ENCODE data around the gene CENPF.

The CENPF gene

GRCh38 chr1:214623430-214623829, 20.4 kb downstream of the CENPF start:
- DNase-seq (ENCODE audit: low read depth in 2 of 2): no peak

GRCh38 chr1:214632091-214632490, 29.1 kb downstream of the CENPF start:
- peak in 1 of 2 donors; percentile 4 for DNase-seq (ENCODE audit: low read depth in 2 of 2)

GRCh38 chr1:214633686-214634085, 30.7 kb downstream of the CENPF start:
- DNase-seq (ENCODE audit: low read depth in 2 of 2): no peak

GRCh38 chr1:214634267-214634666, 31.3 kb downstream of the CENPF start:
- DNase-seq (ENCODE audit: low read depth in 2 of 2): no peak

- no peak for DNase-seq (ENCODE audit: low read depth in 2 of 2)
Measured at GRCh38 chr1:214635086-214635485, 32.1 kb downstream of the CENPF start.

GRCh38 chr1:214635506-214635905, 32.5 kb downstream of the CENPF start:
- DNase-seq (ENCODE audit: low read depth in 2 of 2): no peak

GRCh38 chr1:214636436-214636835, 33.4 kb downstream of the CENPF start:
- DNase-seq (ENCODE audit: low read depth in 2 of 2): no peak

- no peak for DNase-seq (ENCODE audit: low read depth in 2 of 2)
Measured at GRCh38 chr1:214637125-214637524, 34.1 kb downstream of the CENPF start.

- peak in 1 of 2 donors; percentile 2 for DNase-seq (ENCODE audit: low read depth in 2 of 2)
Measured at GRCh38 chr1:214637722-214638458, 34.9 kb downstream of the CENPF start.

- no peak for DNase-seq (ENCODE audit: low read depth in 2 of 2)
Measured at GRCh38 chr1:214638459-214638807, 35.4 kb downstream of the CENPF start.

GRCh38 chr1:214638997-214639396, 36.0 kb downstream of the CENPF start:
- DNase-seq (ENCODE audit: low read depth in 2 of 2): no peak

GRCh38 chr1:214640431-214641213, 37.6 kb downstream of the CENPF start:
- DNase-seq (ENCODE audit: low read depth in 2 of 2): no peak

GRCh38 chr1:214641214-214641895, 38.4 kb downstream of the CENPF start:
- DNase-seq (ENCODE audit: low read depth in 2 of 2): no peak

GRCh38 chr1:214643030-214643429, 40.0 kb downstream of the CENPF start:
- no peak for DNase-seq (ENCODE audit: low read depth in 2 of 2)

- no peak for DNase-seq (ENCODE audit: low read depth in 2 of 2)
Measured at GRCh38 chr1:214645712-214646111, 42.7 kb downstream of the CENPF start.

GRCh38 chr1:214648801-214649200, 45.8 kb downstream of the CENPF start:
- DNase-seq (ENCODE audit: low read depth in 2 of 2): no peak

- DNase-seq (ENCODE audit: low read depth in 2 of 2): no peak
Measured at GRCh38 chr1:214649607-214650006, 46.6 kb downstream of the CENPF start.

- no peak for DNase-seq (ENCODE audit: low read depth in 2 of 2)
Measured at GRCh38 chr1:214650664-214651063, 47.7 kb downstream of the CENPF start.

GRCh38 chr1:214657299-214657698, 54.3 kb downstream of the CENPF start:
- no peak for DNase-seq (ENCODE audit: low read depth in 2 of 2)

- DNase-seq (ENCODE audit: low read depth in 2 of 2): no peak
Measured at GRCh38 chr1:214658175-214658574, 55.2 kb downstream of the CENPF start.

GRCh38 chr1:214658785-214659184, 55.8 kb downstream of the CENPF start:
- no peak for DNase-seq (ENCODE audit: low read depth in 2 of 2)

- DNase-seq (ENCODE audit: low read depth in 2 of 2): no peak
Measured at GRCh38 chr1:214660190-214660589, 57.2 kb downstream of the CENPF start.

- DNase-seq (ENCODE audit: low read depth in 2 of 2): no peak
Measured at GRCh38 chr1:214660900-214661299, 57.9 kb downstream of the CENPF start.

Measured in stimulated activated CD4-positive, alpha-beta T cell treated with anti-CD3 and anti-CD28 coated beads, Interleukin-1b, Interleukin-23, amount 100 ng/mL, for 4 hours (primary cell).